DND-41 (cell line): ENCODE measurements around the gene HIPK4.

ENCODE experiments used
- EZH2 ChIP-seq: IDR thresholded peaks from 3 replicates; pipeline ENCODE4 v1.6.1; 2012; ENCODE audit warnings: borderline replicate concordance, low read depth, mild to moderate bottlenecking, moderate library complexity, low read length, inconsistent platforms; ENCODE audit not compliant: severe bottlenecking
- TF ChIP-seq, protein P1 (sequence below): IDR thresholded peaks from 2 replicates; pipeline ENCODE4 v1.5.1; 2012; ENCODE audit warnings: borderline replicate concordance, low read length, moderate library complexity, mild to moderate bottlenecking; ENCODE audit not compliant: poor library complexity, severe bottlenecking; ENCODE audit errors: extremely low read depth

DNA sequence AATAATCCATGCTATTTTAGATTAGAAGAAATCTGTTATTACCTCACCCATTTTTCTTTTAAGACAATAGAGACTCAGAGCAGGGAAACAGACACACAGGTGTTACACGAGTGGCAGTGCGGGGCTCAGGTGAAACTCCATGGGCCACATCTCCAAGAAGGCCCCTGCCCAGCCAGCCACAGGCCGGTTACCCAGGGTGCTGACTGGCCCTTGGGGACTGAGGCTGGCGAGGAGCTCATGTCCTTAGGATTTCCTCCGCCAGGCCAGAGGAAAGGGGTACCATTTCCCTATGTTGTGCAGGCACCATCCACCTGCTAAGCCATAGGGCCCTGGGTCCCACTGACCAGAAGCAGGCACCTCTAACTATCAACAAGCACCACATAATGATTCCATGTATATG is 52.4 kb downstream of the HIPK4 start:
- TF ChIP-seq, protein P1, sequence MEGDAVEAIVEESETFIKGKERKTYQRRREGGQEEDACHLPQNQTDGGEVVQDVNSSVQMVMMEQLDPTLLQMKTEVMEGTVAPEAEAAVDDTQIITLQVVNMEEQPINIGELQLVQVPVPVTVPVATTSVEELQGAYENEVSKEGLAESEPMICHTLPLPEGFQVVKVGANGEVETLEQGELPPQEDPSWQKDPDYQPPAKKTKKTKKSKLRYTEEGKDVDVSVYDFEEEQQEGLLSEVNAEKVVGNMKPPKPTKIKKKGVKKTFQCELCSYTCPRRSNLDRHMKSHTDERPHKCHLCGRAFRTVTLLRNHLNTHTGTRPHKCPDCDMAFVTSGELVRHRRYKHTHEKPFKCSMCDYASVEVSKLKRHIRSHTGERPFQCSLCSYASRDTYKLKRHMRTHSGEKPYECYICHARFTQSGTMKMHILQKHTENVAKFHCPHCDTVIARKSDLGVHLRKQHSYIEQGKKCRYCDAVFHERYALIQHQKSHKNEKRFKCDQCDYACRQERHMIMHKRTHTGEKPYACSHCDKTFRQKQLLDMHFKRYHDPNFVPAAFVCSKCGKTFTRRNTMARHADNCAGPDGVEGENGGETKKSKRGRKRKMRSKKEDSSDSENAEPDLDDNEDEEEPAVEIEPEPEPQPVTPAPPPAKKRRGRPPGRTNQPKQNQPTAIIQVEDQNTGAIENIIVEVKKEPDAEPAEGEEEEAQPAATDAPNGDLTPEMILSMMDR, result no peak
- no peak for TF ChIP-seq EZH2
